SIG-M5 (cell line): ENCODE results near the gene LRMDA.
"Not testable (repeated sequence)": the region's sequence is repeated elsewhere in the genome, so short reads cannot be mapped to it uniquely, and the experiment has no call there.

Experiments
- DNase-seq: peaks from one replicate; lab custom pipeline; 2025; lab: John Stamatoyannopoulos, UW

The LRMDA gene

DNA sequence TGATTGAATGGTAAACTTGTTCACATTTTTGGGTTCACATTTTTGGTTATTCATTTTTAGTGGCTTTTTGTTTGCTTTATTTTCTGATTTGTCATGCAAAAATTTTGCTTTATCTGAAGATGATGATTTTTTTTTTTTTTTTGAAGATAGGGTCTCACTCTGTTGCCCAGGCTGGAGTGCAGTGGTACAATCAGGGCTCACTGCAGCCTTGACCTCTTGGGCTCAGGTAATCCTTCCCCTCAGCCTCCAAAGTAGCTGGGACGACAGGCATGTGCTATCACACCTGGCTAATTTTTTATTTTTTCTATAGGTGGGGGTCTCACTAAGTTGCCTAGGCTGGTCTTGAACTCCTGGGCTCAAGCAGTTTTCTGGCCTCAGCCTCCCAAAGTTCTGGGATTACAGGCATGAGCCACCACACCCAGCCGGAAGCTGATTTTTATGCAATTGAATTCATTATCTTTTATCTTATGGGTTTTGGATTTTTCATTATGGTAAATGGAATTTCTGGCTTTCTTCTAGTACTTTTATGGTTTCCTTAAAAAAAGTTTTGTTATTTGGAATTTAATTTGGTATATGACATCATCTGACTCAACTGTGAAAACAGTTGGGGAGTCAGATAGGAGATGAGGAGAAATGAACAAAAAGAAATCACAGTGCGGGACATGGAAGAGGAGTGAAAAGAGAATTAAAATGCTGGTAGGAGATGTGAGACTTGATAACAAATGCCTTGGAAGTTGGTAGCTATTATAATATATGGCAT is 158.7 kb downstream of the LRMDA start:
- no peak for DNase-seq

DNA sequence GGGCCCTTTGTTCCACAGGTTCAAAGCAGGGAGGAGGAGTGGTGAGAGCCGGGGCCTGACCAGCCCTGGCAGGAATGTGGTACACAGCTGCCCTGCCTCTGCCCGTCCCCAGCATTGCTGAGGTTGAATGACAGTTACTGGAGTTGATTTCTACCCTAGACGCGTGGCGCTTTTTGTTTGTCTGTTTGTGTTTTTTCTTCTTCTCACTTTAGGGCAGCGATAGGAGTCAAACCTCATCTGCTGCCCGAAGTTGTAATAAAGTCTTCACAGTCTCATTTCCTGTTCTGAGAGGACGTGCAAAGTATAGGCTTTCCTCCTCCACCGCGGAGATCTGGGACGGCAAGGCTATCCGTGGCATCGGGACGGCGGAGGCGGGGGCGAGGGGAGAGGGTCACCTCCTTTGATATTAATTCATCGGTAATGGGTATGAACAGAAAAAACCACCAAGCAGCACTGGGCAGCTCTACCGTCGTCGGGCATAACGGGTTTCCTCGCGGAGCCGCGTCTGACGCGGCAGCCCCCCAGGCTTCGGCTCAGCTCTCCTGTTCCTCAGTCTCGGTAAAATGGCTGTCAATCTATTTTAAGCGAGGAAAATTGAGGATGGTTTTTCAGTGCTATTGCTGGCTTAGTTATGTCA is 160.8 kb downstream of the LRMDA start:
- no peak for DNase-seq

DNA sequence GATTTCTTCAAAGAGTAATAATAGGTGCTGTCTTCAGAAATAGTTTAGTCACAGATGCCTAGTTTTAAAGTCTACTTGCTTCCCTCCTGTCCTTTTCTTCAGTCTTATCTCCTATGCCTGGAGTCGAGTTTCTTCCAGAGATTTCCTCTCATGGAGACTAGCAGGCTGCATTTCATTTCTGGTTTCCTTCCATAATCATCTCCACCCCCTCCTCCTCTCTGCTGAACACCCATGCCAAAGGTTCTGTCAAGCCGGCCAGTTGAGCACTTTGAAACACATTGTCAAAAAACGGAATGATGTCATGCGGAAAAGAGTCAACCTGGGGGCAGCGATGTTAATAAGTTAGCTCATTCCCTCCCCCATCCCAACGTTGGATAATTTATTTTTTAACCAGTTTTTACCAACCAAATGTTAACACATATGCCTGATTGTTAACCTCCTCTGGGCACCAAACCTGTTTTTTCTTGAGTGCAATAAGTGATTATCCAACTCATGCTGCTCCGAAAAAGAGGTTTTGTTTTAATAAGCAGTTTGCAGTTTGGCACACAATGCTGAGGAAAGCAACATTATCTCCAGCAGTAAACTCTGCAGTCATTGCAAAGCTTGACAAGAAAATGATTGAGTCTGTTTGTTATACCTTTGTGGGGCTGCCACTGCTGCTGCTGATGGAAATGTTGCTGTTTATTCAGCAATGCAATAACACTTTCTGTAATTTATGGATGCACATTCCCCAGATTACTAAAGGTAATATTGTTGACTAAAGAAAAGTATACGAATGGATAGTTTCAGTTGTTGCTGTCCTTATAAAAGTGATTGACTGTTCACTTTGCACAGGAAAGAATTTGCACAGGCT is 161.6 kb downstream of the LRMDA start:
- DNase-seq = no peak

DNA sequence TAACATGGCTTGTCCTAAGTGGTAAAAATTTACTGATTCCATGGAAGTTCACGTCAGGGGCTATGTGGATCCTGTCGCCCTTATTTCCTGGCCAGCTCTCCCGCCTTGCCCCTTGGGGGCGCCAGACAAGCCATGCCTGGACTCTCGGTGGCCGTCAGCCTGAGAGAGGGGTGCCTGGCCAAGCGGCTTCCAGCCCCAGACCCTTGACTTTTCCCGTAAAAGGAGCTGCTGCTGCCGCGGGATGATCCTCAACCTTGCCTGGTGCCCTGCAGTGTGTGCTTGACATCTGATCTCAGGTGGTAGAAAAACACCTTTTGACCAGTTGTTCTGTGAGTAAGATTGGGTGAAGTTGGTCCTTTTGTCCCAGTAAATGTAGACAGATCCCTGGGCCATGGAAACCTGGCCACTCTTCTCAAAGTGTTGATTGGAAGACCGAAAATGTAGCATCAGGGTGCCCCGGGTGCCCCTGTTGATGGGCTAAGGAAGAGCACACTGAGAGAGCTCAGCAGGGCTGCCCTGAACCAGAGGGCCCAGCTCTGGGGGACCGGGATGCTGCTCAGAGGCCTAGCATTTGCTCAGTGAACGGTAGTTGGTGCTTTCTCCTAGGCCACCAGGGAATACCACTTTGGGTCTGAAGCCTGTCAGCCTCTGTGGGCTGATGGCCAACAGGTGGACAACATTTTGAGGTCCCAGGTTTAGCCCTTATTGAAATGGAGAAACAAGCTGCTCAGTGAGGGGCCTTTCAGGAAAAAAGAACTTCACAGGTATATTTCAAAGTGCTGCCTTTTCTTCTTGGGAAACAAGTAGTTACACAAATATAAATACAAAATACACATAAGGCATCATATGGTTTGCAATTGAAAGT is 162.5 kb downstream of the LRMDA start:
- no peak for DNase-seq

DNA sequence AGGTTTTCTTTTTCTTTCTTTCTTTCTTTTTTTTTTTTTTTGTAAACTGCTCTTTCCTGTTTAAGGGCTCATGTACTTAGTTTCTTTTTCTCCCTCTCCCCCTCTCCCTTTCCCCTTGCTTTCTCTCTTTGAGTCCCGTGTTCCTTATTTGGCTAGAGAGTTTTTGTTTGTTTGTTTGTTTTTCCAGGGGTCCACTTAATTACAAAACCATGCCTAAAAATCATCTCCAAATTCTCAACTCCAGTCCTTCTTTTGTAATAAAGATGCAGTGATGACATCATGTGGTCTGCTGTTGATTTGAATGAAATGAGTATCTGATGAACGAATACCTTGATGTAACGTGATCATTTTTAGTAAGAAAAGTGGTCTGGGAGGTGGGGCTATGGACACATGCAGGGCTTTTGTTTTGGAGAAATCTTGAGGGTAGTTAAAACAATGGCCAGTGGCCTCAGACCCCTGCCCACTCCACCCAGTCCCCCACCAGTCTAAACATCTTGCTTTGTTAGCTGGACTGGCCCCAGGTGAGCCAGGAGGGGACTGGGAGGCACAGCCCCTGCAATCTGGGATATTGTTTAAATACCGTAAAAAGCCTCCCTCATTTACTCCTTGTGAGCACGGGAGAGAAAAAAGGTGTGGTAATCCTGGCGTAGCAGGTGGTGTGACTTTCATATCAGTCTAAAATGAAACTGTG is 165.7 kb downstream of the LRMDA start:
- no peak for DNase-seq

DNA sequence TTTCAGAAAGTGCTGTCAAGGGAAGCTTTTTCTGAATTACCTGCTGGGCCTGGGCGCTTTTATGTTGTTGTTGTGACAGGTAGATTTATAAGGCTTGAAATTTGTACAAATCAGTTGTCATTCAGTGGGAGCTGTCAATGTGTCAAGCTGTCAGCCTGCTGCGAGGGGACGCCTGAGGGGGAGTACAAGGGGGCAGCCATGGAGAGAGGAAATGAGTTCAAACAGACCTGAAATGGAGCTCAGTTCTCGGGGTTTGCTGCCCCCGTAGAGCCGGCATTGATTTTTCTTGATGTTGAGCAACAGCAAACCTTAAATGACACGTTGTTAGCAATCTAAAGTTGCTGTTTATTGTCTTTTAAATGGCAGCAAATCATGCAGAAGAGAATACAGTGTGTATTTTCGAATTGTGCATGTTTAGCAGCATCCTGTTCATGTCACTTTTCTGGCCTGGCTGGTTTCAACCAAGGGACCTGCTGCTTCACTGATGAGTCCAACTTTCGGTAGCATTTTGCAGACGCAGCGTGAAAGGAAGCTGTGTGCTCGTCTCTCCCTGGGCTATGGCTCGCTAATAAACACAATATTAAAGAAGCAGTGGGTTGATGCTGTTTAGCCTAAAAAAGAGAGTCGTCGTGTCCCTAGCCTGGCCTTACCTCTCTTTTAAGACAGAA is 166.5 kb downstream of the LRMDA start:
- DNase-seq = no peak

DNA sequence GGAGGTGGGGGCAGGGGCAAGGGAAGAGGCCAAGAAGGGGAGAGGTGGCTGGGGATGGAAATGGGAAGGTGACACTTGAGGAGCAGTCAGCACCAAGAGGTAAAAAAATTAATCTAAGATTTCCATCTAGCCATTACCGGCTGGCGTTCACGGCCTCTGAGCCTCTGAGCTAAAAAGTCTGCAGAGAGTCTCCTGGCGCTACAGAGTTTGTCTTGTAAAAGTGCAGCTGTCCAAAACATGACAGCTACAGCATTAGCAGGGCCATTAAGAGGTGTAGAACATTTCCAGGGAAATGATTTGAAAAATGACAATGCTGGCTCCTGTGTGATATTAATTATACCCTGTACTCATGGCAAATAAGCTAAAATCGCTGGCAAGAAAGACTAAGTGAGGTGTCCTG is 167.6 kb downstream of the LRMDA start:
- no peak for DNase-seq

DNA sequence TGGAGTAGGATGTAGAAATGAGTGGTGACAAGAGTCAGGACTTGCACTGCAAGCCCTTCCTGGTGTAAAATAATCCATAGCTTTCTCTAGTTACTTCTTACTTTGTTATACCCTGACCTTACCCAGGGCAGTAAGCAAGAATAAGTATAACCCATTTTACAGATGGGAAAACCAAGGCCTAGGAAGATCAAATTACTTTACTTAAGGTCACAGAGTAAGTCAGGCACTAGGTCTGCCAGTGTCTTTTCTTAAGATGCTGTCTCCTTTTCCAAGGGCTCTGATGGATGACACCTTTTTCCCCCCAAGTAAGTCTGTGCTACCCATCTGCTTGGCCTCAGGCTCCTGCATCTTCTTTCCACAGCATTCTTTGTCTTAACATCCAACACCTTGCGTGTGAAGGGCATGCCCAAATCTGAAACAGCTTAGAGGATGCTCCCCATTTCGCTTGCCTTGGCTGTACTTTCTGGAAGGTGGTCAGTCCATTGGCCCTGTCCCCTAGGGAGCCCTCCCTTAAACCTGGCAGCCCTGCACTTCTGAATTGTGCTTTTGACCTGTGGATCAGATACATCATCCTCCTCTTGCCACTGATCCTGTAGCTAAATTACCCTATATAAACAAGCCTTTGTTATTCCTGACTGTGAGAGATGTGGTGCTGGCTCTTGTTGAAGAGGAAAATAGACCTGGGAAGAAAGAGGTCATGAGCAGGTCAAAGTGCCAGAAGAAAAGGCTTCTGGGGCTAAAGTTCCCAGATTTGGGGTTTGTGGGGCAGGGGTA is 168.6 kb downstream of the LRMDA start:
- DNase-seq = no peak

DNA sequence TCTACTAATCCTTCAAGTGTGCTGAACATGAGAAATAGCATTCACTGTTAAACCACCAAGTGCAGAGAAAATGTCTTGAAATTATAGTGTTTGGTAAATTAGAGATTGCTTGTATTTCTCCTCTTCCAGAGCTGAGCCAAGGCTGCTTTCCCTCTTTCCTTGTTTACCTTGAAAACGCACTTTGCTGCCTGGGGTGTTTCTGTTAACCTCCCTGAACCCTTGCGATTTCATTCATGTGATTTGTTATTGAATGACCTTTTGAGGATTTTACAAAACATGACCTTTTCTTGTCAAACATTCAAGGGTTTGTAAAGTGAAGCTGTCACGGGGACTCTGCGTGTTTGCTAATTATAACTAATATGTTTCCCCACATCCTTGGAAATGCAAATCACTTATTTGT is 169.4 kb downstream of the LRMDA start:
- no peak for DNase-seq

DNA sequence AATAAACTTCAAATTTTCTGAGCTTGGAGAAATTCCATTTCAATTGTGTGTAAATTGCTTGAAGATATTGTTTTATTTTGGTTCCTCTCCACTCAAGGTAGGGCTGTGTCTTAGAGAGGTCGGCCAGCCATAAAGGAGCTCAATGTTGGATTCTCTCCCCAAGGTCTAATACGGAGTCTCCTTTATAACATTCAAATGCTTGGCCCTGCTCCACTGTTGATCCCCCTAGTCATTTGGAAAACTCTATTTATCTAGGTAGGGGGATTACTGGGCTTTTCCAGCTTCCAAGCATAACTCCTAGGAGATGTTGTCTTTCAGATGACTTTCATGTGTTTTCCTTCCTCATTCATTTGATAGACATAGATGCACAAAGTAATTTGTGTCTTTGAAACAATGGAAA is 170.9 kb downstream of the LRMDA start:
- DNase-seq = no peak

DNA sequence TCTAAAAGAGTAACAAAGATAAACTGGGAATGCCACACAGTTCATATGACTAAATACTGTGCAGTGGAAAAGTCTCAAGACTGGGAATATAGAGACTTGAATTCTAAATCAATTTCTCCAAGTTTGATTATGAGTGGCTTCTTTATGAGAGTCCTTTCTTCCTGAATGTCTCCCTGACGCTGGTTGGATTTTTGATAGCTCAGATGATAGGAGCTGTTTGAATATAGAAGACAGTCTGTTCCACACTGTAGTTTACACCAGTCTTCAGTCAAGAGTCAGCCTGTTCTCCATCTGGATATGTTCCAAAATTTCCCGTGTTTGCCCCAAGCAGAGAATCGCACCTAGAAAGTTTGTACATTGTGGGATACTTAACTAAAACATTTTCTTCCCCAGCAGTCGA is 173.7 kb downstream of the LRMDA start:
- DNase-seq = no peak

DNA sequence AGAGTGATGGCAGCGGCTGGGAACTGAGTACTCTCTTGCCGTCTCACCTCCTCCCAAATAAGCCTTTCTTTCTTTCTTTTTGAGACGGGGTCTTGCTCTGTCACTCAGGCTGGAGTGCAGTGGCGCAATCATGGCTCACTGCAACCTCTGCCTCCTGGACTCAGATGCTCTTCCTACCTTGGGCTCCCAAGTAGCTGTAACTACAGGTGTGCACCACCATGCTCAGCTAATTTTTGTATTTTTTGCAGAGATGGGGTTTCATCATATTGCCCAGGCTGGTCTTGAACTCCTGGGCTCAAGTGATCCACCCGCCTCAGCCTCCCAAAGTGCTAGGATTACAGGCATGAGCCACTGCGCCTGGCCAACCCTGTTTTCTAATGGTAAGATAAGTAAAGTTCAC is 174.4 kb downstream of the LRMDA start:
- not testable (repeated sequence) for DNase-seq

DNA sequence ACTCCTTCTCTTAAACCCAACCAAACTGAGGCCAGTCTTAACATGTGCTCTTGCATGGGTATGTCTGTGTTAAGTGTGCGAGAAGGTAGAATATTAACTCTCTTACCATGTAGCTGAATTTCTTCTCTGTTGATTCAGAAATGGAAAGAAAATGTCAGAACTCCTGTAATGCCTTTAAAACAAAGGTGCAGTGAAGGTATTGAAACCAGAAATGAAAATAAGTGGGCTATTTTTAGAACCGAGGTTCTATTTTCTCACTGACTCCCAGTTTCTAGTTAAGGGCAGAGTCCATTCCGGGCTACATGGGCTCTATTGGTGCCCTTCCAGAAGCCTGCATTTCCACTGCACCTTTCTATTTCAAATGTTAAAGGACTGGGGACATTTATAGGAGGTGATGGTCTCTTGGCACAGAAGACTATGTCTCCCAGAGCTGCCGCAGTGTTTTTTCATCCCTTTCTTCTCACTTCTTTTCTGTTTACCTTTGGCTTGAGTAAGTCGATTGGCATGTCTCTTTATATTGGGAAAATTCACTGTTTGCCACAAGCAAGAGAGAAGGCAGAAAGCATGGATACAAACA is 174.9 kb downstream of the LRMDA start:
- no peak for DNase-seq

DNA sequence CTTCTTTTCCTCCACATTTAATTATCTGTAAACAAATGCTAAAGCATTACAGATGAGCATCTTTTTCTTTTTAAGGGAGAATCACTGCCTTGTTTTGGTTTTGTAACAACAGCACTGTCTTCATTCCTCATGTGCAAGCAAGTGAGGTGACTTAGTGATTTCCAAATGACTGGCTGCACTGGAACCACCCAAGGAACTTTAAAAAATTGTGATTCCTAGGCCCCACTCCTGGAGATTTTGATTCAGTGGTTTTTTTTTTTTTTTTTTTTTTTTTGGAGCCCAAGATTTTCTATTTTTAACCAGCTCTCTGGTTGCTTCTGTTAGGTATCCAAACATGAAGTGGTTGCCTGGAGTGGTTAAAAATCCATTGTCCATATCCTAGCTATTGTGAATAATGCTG is 176.2 kb downstream of the LRMDA start:
- no peak for DNase-seq

DNA sequence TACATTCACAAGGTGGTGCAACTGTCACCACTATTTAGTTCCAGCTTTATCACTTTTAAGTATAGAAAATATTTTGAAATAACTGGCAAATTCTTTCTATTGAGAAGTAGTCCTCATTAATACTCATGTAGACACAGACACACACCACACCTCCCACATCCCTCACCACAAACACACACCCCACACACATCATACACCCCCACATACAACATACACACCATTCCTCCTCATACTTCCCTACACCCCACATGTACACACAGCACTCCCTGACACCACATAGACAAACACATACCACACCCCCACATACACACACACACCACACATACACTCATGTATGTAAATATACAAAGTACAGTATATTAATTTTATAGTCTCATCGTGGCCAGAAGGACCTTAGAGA is 178.8 kb downstream of the LRMDA start:
- DNase-seq = no peak

DNA sequence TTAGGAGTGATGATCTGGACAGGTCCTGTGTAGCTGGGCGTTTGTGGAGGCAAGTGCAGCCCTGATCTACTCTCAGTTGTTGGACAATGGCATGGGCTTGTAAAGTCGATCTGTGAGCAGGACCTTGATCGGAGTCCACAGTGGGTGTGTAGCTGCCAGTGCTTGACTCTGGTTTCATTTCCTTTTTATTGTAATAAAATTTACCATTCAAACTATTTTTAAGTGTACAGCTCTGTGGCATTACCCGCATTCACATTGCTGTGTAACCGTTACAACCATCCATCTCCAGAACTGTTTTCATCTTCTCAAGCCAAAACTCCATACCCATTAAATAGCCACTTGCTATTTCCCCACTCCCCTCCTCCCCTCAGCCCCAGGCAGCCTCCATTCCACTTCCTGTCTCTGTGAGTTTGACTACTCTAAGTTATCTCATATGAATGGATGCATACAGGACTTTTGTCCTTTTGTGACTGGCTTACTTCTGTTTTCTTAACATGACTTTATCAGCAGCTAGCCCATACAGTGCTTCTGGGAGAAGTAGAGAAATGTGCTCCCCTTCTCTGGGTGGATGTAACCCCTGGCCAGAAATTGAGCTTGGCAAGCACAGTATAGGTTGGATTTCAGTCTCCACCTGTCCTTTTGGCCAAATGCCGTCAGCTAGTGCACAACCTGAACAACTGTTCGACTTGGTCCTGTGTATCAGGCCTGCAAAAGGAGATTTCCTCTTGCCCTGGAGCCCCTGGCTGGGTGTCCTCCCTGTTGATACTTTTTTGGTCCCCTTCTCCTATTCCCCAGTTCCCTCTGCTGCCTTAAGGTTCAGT is 180.0 kb downstream of the LRMDA start:
- peak; percentile 36 for DNase-seq

DNA sequence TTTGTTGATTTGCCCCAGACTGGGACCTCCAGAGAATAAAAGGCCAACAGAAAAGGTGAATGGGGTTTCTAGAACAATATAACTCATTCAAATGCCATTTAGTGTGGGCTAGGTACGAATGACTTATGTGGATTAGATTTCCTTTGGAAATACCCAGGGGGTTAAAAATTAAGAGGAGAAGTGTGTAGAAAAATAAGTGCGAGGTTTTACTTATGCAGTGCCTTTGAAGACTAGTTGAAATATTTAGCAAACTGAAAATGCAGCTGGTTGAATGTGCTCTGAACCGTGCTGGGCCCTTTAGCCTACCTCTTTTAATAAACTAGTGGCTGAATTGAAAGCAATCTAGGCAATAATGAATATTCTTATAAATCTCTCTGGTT is 180.6 kb downstream of the LRMDA start:
- DNase-seq = no peak

DNA sequence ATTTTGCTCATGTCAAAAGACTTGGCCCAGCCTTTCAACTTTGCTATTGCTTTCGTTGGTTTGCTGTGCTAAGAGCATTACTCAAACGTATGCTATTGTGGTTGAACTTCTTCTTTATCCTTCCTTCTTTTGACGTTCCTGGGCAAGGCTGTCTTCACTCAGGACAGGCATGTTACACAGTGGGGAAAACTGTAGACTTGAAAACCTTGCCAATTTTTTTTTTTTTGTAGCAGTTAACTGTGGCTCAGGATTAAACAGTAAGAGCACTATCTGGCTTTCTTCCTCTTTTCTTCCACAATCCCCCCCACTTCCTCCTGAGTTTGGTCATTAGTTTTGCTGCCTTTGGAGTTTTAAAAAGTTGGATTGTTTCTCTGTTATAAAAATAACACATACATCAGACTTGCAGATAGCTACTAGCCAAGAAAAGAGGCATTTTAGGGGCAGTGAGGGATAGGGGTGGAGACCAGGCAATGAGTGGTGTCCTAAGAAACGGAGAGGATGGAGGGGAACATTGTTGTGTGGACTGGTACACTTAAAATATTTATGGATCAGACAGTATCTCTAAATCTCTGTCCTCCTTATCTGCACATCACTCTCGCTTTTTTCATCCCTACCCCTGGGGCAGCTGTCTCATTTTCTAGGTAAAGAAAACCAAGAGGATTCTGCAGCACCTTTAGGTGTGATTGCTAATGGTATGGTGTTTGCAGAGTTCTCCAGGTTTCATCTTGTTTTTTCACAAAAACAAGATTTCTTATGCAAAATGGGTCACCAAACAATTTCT is 181.7 kb downstream of the LRMDA start:
- peak; percentile 80 for DNase-seq
